Right renal pelvis (tissue), 4 donors: ENCODE results near the gene ZNF254. TPM values are rescaled to one million over a fixed set of nuclear protein-coding genes. Genes with fewer than 3 reads are reported as not detected.
"Not testable (repeated sequence)": the region's sequence is repeated elsewhere in the genome, so short reads cannot be mapped to it uniquely, and the experiment has no call there.

Experiments
- DNase-seq, 4 donors: peaks; one replicate each; pipeline ENCODE4 v3.0.0-alpha.2; 2013; ENCODE audit warnings: low read depth in 4 of 4, low spot score in 3 of 4, missing footprints in 1 of 4
- polyA plus RNA-seq, 4 donors: library from polyadenylated mRNA; unstranded; fragments of 120-200 nt; gene quantifications; one replicate each; pipeline ENCODE4 v1.2.1, GENCODE V29; 2013; ENCODE audit not compliant: insufficient read length in 4 of 4

Gene ZNF254
- 10 to 100 TPM; 30.7 to 49.3 (median 42.0) TPM for polyA plus RNA-seq

- peak; percentile 84 to 95 (median 93) for DNase-seq
Measured at GRCh38 chr19:24086974-24087595, at the start of gene ZNF254. TSS of gene ZNF254 (plus strand) at chr19:24087187. CDS start at chr19:24087308, 121 bp downstream.

- DNase-seq = no peak
Measured at GRCh38 chr19:24040621-24041020, 46.4 kb upstream of the ZNF254 start.

- DNase-seq = not testable (repeated sequence)
Measured at GRCh38 chr19:24041326-24041725, 45.7 kb upstream of the ZNF254 start.

GRCh38 chr19:24046550-24046949 lies 40.4 kb upstream of the ZNF254 start:
- DNase-seq = no peak

- no peak for DNase-seq
Measured at GRCh38 chr19:24048261-24048660, 38.7 kb upstream of the ZNF254 start.

GRCh38 chr19:24049537-24049936 lies 37.5 kb upstream of the ZNF254 start:
- DNase-seq = no peak

- no peak for DNase-seq
Measured at GRCh38 chr19:24051516-24051915, 35.5 kb upstream of the ZNF254 start.

- DNase-seq = no peak
Measured at GRCh38 chr19:24052811-24053210, 34.2 kb upstream of the ZNF254 start.

GRCh38 chr19:24053601-24054000 lies 33.4 kb upstream of the ZNF254 start:
- DNase-seq = no peak

- DNase-seq = no peak
Measured at GRCh38 chr19:24054044-24054935, 32.7 kb upstream of the ZNF254 start.

GRCh38 chr19:24055548-24055947 lies 31.4 kb upstream of the ZNF254 start:
- DNase-seq = no peak

GRCh38 chr19:24057144-24057543 lies 29.8 kb upstream of the ZNF254 start:
- DNase-seq = no peak

- no peak for DNase-seq
Measured at GRCh38 chr19:24059563-24060295, 27.3 kb upstream of the ZNF254 start.

- no peak for DNase-seq
Measured at GRCh38 chr19:24060687-24061356, 26.2 kb upstream of the ZNF254 start.

GRCh38 chr19:24062190-24062589 lies 24.8 kb upstream of the ZNF254 start:
- DNase-seq = no peak

GRCh38 chr19:24063295-24063694 lies 23.7 kb upstream of the ZNF254 start:
- DNase-seq = no peak

GRCh38 chr19:24064175-24064574 lies 22.8 kb upstream of the ZNF254 start:
- DNase-seq = no peak

GRCh38 chr19:24065243-24065642 lies 21.7 kb upstream of the ZNF254 start:
- DNase-seq = no peak

- DNase-seq = no peak
Measured at GRCh38 chr19:24065865-24066604, 21.0 kb upstream of the ZNF254 start.
